ENCODE data around the gene BMPR1A. TPM values are rescaled to one million over a fixed set of nuclear protein-coding genes. Genes with fewer than 3 reads are reported as not detected.

The BMPR1A gene
- polyA plus RNA-seq, 3 donors: 0.25 to 0.67 (median 0.61) TPM

DNA sequence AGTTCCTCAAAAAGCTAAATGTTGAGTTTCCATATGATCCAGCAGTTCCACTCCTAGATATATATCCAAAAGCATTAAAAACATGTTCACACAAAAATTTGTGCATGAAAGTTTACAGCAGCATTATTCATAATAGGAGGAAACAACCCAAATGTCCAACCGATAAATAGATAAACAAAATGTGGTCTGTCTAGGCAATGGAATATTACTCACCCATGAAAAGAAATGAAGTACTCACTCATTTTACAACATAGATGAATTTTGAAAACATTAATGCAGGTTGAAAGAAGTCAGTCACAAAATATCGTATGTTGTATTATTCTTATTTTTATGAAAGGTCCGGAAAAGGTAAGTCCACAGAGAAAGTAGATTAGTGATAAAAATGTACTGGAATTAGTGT, 34.0 kb downstream of the BMPR1A start:
- Mint-ChIP-seq H3K4me3 (no peak overlapping the region), H3K27me3 (ENCODE audit: low read depth in 3 of 3) (peaks cover 0 to 7% (median 4%) of the 10 kb centered on the region in 3 donors), H3K4me1 (no peaks in the 10 kb centered on the region), H3K9me3 (peaks cover 5 to 9% (median 9%) of the 10 kb centered on the region in 7 donors), H3K36me3 (no peaks in the 10 kb centered on the region), H3K27ac (no peak overlapping the region)
- DNase-seq: no peak
- no peak overlapping the region for H3K4me2 ChIP-seq (replicated peaks; ENCODE audit: extremely low read depth, low read length, poor library complexity, severe bottlenecking)
- H3K27ac ChIP-seq (ENCODE audit: low read depth in 1 of 2, low read length in 2 of 2): no peak overlapping the region
- peaks cover 5 to 7% of the 10 kb centered on the region in 2 donors for H3K9me3 ChIP-seq (replicated peaks in 1 of 2; ENCODE audit: control insufficient read depth in 1 of 2, insufficient read depth in 1 of 2, low read length in 2 of 2)
- H2AFZ ChIP-seq (ENCODE audit: insufficient read depth, low read depth, low read length, poor library complexity, severe bottlenecking): no peak overlapping the region
- no peaks in the 10 kb centered on the region for H3K36me3 ChIP-seq (replicated peaks in 1 of 2; ENCODE audit: control insufficient read depth in 1 of 2, insufficient read depth in 2 of 2, low read length in 2 of 2)
- TF ChIP-seq, protein P1, sequence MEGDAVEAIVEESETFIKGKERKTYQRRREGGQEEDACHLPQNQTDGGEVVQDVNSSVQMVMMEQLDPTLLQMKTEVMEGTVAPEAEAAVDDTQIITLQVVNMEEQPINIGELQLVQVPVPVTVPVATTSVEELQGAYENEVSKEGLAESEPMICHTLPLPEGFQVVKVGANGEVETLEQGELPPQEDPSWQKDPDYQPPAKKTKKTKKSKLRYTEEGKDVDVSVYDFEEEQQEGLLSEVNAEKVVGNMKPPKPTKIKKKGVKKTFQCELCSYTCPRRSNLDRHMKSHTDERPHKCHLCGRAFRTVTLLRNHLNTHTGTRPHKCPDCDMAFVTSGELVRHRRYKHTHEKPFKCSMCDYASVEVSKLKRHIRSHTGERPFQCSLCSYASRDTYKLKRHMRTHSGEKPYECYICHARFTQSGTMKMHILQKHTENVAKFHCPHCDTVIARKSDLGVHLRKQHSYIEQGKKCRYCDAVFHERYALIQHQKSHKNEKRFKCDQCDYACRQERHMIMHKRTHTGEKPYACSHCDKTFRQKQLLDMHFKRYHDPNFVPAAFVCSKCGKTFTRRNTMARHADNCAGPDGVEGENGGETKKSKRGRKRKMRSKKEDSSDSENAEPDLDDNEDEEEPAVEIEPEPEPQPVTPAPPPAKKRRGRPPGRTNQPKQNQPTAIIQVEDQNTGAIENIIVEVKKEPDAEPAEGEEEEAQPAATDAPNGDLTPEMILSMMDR (IDR thresholded peaks at IDR 0.05): no peak
- H3K79me2 ChIP-seq (ENCODE audit: insufficient read depth, low read length): no peaks in the 10 kb centered on the region
- H3K9ac ChIP-seq (ENCODE audit: insufficient read depth, low read length, poor library complexity, severe bottlenecking): no peak overlapping the region
- no peaks in the 10 kb centered on the region for H4K20me1 ChIP-seq (ENCODE audit: insufficient read depth, low read length)
- intact Hi-C loops (cut with micrococcal nuclease): no loop called here
- H3K4me3 ChIP-seq (replicated peaks in 1 of 3; ENCODE audit: low read depth in 2 of 3, low read length in 3 of 3): no peak overlapping the region
- no peaks in the 10 kb centered on the region for H3K4me1 ChIP-seq (ENCODE audit: control insufficient read depth in 1 of 2, insufficient read depth in 2 of 2, low read length in 2 of 2)
- WGBS (ENCODE audit: insufficient coverage): 92% methylated on average over 2 of the region's 3 CpGs
- no peaks in the 10 kb centered on the region for H3K27me3 ChIP-seq (ENCODE audit: control insufficient read depth in 2 of 2, insufficient read depth in 2 of 2, low read length in 2 of 2)

DNA sequence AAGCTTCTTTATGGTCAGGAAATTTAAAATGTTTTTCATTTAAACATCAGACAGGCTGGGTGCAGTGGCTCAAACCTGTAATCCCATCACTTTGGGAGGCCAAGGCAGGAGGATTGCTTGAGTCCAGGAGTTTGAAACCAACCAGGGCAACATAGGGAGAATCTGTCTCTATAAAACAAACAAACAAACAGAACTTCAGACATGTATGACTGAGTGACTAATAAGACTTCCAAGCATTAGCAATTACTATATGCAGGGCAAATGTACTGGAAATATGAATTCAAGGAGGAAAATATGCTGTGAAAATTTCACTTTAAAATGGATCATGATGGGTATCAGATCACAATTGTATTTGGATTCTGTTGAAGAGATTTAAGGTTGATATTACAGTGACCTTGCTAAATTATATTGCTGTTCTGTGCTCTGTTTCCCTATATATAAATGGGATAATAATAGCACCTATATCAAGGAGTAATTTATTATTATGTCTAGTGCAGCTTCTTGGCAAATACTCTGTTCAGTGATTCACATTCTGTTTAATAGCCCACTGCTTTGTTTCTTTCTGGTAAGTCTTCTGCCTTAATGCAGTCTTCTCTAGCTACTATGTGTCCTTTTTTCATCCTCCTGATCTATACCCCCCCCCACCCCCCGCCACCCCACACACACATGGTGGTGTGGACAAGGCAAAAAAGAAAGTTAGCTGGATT, 36.2 kb downstream of the BMPR1A start:
- Histone ChIP-seq H4K20me1 (ENCODE audit: insufficient read depth, low read length) (no peaks in the 10 kb centered on the region), H3K79me2 (ENCODE audit: insufficient read depth, low read length) (no peaks in the 10 kb centered on the region), H3K27ac (ENCODE audit: low read depth in 1 of 2, low read length in 2 of 2) (no peak overlapping the region), H2AFZ (ENCODE audit: insufficient read depth, low read depth, low read length, poor library complexity, severe bottlenecking) (no peak overlapping the region), H3K27me3 (ENCODE audit: control insufficient read depth in 2 of 2, insufficient read depth in 2 of 2, low read length in 2 of 2) (no peaks in the 10 kb centered on the region), H3K4me1 (ENCODE audit: control insufficient read depth in 1 of 2, insufficient read depth in 2 of 2, low read length in 2 of 2) (no peaks in the 10 kb centered on the region), H3K9ac (ENCODE audit: insufficient read depth, low read length, poor library complexity, severe bottlenecking) (no peak overlapping the region), H3K9me3 (replicated peaks in 1 of 2; ENCODE audit: control insufficient read depth in 1 of 2, insufficient read depth in 1 of 2, low read length in 2 of 2) (peaks cover 3% of the 10 kb centered on the region in 2 donors), H3K4me3 (replicated peaks in 1 of 3; ENCODE audit: low read depth in 2 of 3, low read length in 3 of 3) (no peak overlapping the region), H3K36me3 (replicated peaks in 1 of 2; ENCODE audit: control insufficient read depth in 1 of 2, insufficient read depth in 2 of 2, low read length in 2 of 2) (no peaks in the 10 kb centered on the region), H3K4me2 (replicated peaks; ENCODE audit: extremely low read depth, low read length, poor library complexity, severe bottlenecking) (no peak overlapping the region)
- TF ChIP-seq, protein P1 (IDR thresholded peaks at IDR 0.05): no peak
- H3K27ac Mint-ChIP-seq: peak overlapping the region in 1 of 7 donors; percentile 46
- peaks cover 2 to 8% (median 6%) of the 10 kb centered on the region in 7 donors for H3K9me3 Mint-ChIP-seq
- H3K36me3 Mint-ChIP-seq: no peaks in the 10 kb centered on the region
- intact Hi-C loops (cut with micrococcal nuclease): no loop called here
- peaks cover 0 to 8% (median 5%) of the 10 kb centered on the region in 3 donors for H3K27me3 Mint-ChIP-seq (ENCODE audit: low read depth in 3 of 3)
- no peaks in the 10 kb centered on the region for H3K4me1 Mint-ChIP-seq
- no CpG with 5 or more reads among the region's 1 CpG for WGBS (ENCODE audit: insufficient coverage)
- H3K4me3 Mint-ChIP-seq: no peak overlapping the region
- no peak for DNase-seq

All from CD14-positive monocyte (primary cell).